Rectal smooth muscle tissue (tissue), 1 donor: ENCODE data around the gene PDE6A.
"Not testable (repeated sequence)": the region's sequence is repeated elsewhere in the genome, so short reads cannot be mapped to it uniquely, and the experiment has no call there.

Experiments used
- H3K27ac ChIP-seq: one replicate; pipeline ENCODE4 v1.7.0; 2013; ENCODE audit warnings: low read depth, low read length, inconsistent platforms
- H3K27me3 ChIP-seq: one replicate; pipeline ENCODE4 v1.7.0; 2013; ENCODE audit warnings: low read length; ENCODE audit not compliant: control insufficient read depth, insufficient read depth
- H3K36me3 ChIP-seq: one replicate; pipeline ENCODE4 v1.7.0; 2013; ENCODE audit warnings: low read length; ENCODE audit not compliant: control insufficient read depth, insufficient read depth
- H3K4me1 ChIP-seq: one replicate; pipeline ENCODE4 v1.7.0; 2013; ENCODE audit warnings: low read length; ENCODE audit not compliant: control insufficient read depth, insufficient read depth
- H3K4me3 ChIP-seq: one replicate; pipeline ENCODE4 v1.7.0; 2013; ENCODE audit warnings: low read length
- H3K9ac ChIP-seq: one replicate; pipeline ENCODE4 v1.7.0; 2013; ENCODE audit warnings: low read length

PDE6A gene

GRCh38 chr5:149894237-149894636, 50.4 kb downstream of the PDE6A start:
- no peak overlapping the region for H3K4me3 ChIP-seq
- H3K27me3 ChIP-seq = no peaks in the 10 kb centered on the region
- no peak overlapping the region for H3K9ac ChIP-seq
- no peaks in the 10 kb centered on the region for H3K36me3 ChIP-seq
- no peaks in the 10 kb centered on the region for H3K4me1 ChIP-seq
- no peak overlapping the region for H3K27ac ChIP-seq

DNA sequence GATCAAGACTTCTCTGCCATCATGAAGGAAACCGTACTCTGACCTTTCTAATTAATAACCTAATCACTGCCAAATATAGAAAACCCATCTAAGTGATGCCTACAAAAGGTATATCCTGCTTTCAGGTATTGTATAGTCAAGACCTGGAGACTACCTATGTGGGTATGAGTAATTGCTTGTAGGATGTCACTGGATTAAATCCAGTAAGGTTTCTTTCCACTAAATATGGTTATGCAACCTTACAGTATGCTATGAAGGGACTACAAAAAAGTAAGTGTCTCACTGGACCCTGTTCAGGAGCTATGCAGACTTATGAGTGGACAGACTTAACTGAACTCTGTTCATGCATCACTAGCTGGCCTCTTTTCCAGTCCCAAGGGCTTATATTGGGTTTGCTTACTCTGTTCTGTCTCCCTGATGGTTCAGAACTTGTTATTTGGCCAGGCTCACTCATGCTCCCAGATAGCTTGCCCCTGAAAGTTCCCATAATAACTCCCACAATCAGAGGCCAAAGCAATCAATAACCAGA, 51.1 kb downstream of the PDE6A start:
- Histone ChIP-seq H3K4me1 (no peaks in the 10 kb centered on the region), H3K27me3 (no peaks in the 10 kb centered on the region), H3K36me3 (no peaks in the 10 kb centered on the region), H3K9ac (no peak overlapping the region), H3K4me3 (no peak overlapping the region), H3K27ac (no peak overlapping the region)

GRCh38 chr5:149892594-149892993, 52.0 kb downstream of the PDE6A start:
- Histone ChIP-seq H3K27ac (no peak overlapping the region), H3K4me3 (no peak overlapping the region), H3K36me3 (no peaks in the 10 kb centered on the region), H3K4me1 (no peaks in the 10 kb centered on the region), H3K9ac (no peak overlapping the region), H3K27me3 (no peaks in the 10 kb centered on the region)

- H3K9ac ChIP-seq = no peak overlapping the region
- H3K27me3 ChIP-seq = no peaks in the 10 kb centered on the region
- H3K36me3 ChIP-seq = no peaks in the 10 kb centered on the region
- no peaks in the 10 kb centered on the region for H3K4me1 ChIP-seq
- H3K27ac ChIP-seq = no peak overlapping the region
- no peak overlapping the region for H3K4me3 ChIP-seq
Measured at GRCh38 chr5:149888280-149888679, 56.3 kb downstream of the PDE6A start.

DNA sequence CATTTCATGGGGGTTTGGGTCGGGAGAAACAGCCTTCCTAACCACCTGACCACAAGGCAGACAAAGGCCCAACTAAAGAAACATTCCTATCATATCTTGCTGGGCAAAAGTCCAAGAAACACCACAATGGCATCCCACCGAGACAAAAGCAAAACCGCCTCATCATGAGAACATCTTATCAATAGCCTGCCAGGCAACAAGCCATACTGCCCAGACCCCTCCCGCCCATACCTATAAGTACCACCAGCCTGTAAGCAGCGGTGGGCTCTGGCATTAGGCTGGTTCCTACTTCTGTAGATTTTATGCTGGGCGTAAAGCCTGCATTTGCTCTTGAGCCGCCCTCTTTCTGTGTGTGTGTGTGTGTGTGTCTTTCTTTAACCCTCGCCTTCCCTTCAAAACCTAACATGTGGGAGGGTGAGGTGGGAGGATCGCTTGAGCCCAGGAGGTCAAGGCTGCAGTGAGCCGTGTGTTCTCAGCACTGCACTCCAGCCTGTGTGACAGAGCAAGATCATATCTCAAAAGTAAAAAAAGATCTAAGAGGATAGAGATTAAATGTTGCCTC, 56.9 kb downstream of the PDE6A start:
- Histone ChIP-seq H3K27ac (no peak overlapping the region), H3K4me3 (no peak overlapping the region), H3K9ac (no peak overlapping the region), H3K27me3 (no peaks in the 10 kb centered on the region), H3K4me1 (no peaks in the 10 kb centered on the region), H3K36me3 (no peaks in the 10 kb centered on the region)

DNA sequence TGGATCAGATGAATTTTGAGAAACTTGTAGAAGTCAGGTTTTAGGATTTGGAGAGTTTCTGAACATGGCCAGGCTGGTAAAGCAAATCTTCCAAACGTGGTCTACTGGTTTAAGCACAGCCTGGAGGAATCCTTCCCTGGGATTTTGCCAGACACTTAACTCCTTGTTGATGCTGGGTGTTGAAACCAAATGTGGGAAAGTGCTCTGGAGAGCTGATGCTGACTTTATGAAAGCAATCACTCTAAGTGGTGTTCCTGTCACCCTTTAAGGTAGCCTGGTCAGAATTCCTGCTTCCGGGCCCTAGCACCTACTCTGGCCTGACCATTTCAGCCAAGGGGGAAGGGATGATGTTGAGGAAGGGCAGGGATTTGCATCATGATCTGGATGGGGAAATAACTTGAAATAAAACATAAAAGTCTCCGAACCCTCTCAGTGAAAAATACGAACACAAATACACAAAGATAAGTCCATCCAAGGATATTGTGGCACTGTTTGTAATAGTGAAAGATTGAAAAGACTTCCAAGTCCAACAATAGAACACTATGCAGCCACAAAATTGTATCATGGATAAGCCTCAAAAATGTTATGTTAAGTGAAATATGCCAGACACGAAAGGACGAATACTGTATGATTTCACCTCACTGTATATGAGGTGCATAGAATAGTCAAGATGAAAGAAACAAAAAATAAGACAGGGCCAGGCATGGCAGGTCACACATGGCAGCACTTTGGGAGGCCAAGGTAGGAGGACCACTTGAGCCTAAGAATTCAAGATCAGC, 57.7 kb downstream of the PDE6A start:
- Histone ChIP-seq H3K27ac (no peak overlapping the region), H3K4me1 (no peaks in the 10 kb centered on the region), H3K27me3 (no peaks in the 10 kb centered on the region), H3K9ac (no peak overlapping the region), H3K4me3 (no peak overlapping the region), H3K36me3 (no peaks in the 10 kb centered on the region)

DNA sequence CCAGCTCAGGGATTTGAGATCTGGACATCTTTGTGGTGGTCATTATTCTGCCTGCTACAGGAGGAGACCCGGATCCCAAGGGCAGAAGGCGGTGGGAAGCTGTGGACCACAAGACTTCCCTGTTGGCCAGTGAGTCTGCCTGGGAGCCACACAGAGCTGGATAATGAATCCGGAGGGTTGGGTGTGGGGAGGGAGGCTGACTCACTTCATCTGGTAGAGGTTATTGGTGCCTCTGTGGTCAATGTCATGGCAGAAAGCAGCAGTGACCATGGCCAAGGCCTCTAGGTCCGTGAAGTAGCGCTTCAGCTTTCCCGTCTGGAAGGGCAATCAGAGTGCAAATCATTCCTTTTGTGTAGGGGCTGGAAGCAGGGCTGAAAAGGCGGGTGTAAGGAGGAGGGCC, 58.5 kb downstream of the PDE6A start:
- Histone ChIP-seq H3K27ac (no peak overlapping the region), H3K27me3 (no peaks in the 10 kb centered on the region), H3K4me3 (no peak overlapping the region), H3K36me3 (no peaks in the 10 kb centered on the region), H3K4me1 (no peaks in the 10 kb centered on the region), H3K9ac (no peak overlapping the region)

GRCh38 chr5:149885513-149885912, 59.1 kb downstream of the PDE6A start:
- Histone ChIP-seq H3K27ac (no peak overlapping the region), H3K4me1 (no peaks in the 10 kb centered on the region), H3K4me3 (no peak overlapping the region), H3K9ac (no peak overlapping the region), H3K27me3 (no peaks in the 10 kb centered on the region), H3K36me3 (no peaks in the 10 kb centered on the region)

DNA sequence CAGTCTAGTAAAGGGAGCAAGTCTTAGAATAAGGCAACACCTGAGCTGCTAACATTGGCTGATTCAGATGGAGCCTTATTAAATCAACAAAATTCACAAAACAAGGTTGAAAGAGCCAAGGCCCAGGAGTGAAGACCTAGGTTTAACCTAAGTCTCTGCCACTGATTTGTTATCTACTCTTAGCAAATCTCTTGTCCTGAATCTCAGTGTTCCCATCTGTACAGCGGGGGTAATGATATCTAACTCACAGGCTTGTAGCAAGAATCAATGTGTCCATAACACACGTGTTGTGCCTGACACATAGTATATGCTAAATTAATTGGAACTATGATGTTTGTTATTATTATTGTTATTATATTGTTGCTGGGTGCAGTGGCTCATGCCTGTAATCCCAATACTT, 61.0 kb downstream of the PDE6A start:
- no peak overlapping the region for H3K27ac ChIP-seq
- H3K4me1 ChIP-seq = no peaks in the 10 kb centered on the region
- H3K27me3 ChIP-seq = no peaks in the 10 kb centered on the region
- no peak overlapping the region for H3K9ac ChIP-seq
- H3K4me3 ChIP-seq = no peak overlapping the region
- H3K36me3 ChIP-seq = no peaks in the 10 kb centered on the region

GRCh38 chr5:149882633-149883032, 62.0 kb downstream of the PDE6A start:
- not testable (repeated sequence) for H3K9ac ChIP-seq, H3K4me1 ChIP-seq, H3K27me3 ChIP-seq, H3K4me3 ChIP-seq, H3K36me3 ChIP-seq, H3K27ac ChIP-seq

- Histone ChIP-seq H3K27ac (no peak overlapping the region), H3K36me3 (no peaks in the 10 kb centered on the region), H3K4me3 (no peak overlapping the region), H3K4me1 (no peaks in the 10 kb centered on the region), H3K27me3 (no peaks in the 10 kb centered on the region), H3K9ac (no peak overlapping the region)
Measured at GRCh38 chr5:149881874-149882273, 62.7 kb downstream of the PDE6A start.

GRCh38 chr5:149881069-149881622, 63.4 kb downstream of the PDE6A start:
- Histone ChIP-seq H3K36me3 (no peaks in the 10 kb centered on the region), H3K27me3 (no peaks in the 10 kb centered on the region), H3K4me3 (no peak overlapping the region), H3K27ac (no peak overlapping the region), H3K9ac (no peak overlapping the region), H3K4me1 (no peaks in the 10 kb centered on the region)

DNA sequence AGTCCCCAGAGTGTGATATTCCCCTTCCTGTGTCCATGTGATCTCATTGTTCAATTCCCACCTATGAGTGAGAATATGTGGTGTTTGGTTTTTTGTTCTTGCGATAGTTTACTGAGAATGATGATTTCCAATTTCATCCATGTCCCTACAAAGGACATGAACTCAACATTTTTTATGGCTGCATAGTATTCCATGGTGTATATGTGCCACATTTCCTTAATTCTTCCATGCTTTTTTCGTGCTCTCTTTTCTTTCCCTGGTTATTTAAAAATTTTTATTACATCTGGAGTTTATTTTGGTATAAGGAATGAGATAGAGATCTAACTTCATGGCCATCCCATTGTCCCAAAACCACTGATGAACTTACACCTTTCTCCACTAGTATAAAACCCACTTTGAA, 65.0 kb downstream of the PDE6A start:
- H3K4me1 ChIP-seq, H3K9ac ChIP-seq, H3K27me3 ChIP-seq, H3K4me3 ChIP-seq, H3K36me3 ChIP-seq, H3K27ac ChIP-seq: not testable (repeated sequence)
